PFSK-1 (cell line): Measurements from ENCODE around the gene PSAPL1.

ENCODE experiments used
- FOXP2 ChIP-seq: optimal IDR thresholded peaks from 2 replicates; pipeline ENCODE3; 2011; ENCODE audit warnings: borderline replicate concordance, control low read depth, inconsistent platforms; ENCODE audit not compliant: insufficient read depth; ENCODE audit errors: extremely low read length, extremely low read depth
- POLR2AphosphoS5 ChIP-seq: IDR thresholded peaks from 2 replicates; pipeline ENCODE4 v1.6.1; 2012; ENCODE audit warnings: low read depth, mild to moderate bottlenecking, control low read depth, low read length, moderate library complexity
- SIN3A ChIP-seq: IDR thresholded peaks from 2 replicates; pipeline ENCODE4 v1.6.1; 2012; ENCODE audit warnings: mild to moderate bottlenecking, low read length, moderate library complexity, borderline replicate concordance; ENCODE audit not compliant: insufficient read depth
- TAF1 ChIP-seq: IDR thresholded peaks from 2 replicates; pipeline ENCODE4 v1.6.1; 2012; ENCODE audit warnings: low read length, control low read depth, borderline replicate concordance; ENCODE audit not compliant: insufficient read depth
- TF ChIP-seq, protein P1 (sequence below), 2 experiments: IDR thresholded peaks; 2 replicates each; pipeline versions ENCODE4 v1.6.1 to v1.8.0; 2011 to 2012; ENCODE audit warnings: low read depth in 2 of 2, low read length in 2 of 2, control low read depth in 1 of 2, inconsistent platforms in 1 of 2, mild to moderate bottlenecking in 1 of 2, moderate library complexity in 1 of 2; ENCODE audit not compliant: insufficient read depth in 1 of 2

Gene PSAPL1

DNA sequence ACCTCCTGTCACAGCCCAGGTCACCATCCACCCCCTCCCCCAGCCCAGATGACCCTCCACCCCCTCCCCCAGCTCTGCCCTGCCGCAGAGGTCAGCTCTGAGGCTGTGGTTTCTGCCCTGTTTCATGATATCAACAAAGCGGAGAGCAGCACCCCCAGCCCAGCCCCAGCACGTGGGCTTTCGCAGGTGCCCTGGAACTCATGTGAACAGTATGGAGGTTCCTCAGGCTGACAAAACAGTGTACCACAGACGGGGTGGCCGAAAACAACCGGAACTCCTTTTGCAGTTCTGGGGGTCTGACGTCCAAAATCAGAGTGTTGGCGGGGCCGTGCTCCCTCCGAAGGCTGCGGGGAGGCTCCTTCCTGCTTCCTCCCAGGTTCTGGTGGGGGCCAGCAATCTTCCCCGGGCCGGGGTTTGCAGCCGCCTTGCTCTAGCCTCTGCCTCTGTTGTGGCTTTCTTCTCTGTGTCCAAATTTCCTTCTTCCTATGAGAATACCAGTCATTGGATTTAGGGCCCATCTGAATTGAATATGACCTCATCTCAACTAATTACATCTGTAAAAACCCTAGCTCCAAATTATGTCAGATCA lies 7.9 kb upstream of the PSAPL1 start:
- TF ChIP-seq POLR2AphosphoS5 (no peak), FOXP2 (no peak), SIN3A (no peak), TAF1 (no peak)
- TF ChIP-seq, protein P1, sequence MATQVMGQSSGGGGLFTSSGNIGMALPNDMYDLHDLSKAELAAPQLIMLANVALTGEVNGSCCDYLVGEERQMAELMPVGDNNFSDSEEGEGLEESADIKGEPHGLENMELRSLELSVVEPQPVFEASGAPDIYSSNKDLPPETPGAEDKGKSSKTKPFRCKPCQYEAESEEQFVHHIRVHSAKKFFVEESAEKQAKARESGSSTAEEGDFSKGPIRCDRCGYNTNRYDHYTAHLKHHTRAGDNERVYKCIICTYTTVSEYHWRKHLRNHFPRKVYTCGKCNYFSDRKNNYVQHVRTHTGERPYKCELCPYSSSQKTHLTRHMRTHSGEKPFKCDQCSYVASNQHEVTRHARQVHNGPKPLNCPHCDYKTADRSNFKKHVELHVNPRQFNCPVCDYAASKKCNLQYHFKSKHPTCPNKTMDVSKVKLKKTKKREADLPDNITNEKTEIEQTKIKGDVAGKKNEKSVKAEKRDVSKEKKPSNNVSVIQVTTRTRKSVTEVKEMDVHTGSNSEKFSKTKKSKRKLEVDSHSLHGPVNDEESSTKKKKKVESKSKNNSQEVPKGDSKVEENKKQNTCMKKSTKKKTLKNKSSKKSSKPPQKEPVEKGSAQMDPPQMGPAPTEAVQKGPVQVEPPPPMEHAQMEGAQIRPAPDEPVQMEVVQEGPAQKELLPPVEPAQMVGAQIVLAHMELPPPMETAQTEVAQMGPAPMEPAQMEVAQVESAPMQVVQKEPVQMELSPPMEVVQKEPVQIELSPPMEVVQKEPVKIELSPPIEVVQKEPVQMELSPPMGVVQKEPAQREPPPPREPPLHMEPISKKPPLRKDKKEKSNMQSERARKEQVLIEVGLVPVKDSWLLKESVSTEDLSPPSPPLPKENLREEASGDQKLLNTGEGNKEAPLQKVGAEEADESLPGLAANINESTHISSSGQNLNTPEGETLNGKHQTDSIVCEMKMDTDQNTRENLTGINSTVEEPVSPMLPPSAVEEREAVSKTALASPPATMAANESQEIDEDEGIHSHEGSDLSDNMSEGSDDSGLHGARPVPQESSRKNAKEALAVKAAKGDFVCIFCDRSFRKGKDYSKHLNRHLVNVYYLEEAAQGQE (IDR thresholded peaks at IDR 0.05; ENCODE audit: insufficient read depth in 1 of 2, low read depth in 2 of 2, low read length in 2 of 2): no peak

DNA sequence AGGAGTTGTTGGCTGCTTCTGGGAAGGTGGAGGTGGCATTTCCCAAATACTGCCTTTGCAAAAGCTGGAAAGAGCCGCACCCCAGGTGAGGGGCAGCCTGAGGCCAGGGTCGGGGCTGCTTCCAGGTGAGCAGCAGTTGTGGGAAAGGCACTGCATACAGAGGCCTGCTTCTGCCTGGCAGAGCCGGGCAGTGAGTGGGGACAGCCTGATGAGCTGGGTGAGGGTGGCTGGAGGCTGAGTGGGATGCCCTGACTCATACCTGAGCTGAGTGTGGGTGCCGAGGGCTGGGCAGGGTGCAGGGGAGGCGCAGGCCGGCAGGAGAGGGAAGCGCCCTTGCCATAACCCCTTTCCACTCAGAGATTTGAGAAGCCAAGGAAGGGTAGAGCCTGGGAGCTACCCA lies 6.5 kb upstream of the PSAPL1 start:
- TF ChIP-seq, protein P1 (IDR thresholded peaks at IDR 0.05; ENCODE audit: insufficient read depth in 1 of 2, low read depth in 2 of 2, low read length in 2 of 2): no peak
- TF ChIP-seq FOXP2 (no peak), SIN3A (no peak)

DNA sequence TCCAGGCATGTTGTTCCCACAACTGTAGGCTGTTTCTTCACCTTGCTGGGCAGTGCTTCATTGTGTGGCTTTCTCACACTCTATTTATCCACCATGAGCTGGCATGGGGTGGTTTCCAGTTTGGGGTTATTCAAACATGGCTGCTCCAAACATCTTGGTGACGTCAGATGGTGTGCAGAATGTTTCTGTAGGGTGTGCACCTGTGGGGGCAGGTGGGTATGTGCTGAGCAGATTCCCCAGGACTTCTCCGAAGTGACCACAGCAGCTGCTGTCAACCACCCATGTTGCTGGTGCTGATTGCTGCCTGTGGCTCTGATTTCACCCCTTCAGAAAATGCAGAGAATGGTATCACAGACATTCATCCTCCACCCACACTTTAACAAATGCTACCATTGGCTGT lies 5.0 kb upstream of the PSAPL1 start:
- TF ChIP-seq TAF1 (no peak), FOXP2 (no peak), SIN3A (no peak), POLR2AphosphoS5 (no peak)
- TF ChIP-seq, protein P1 (IDR thresholded peaks at IDR 0.05; ENCODE audit: insufficient read depth in 1 of 2, low read depth in 2 of 2, low read length in 2 of 2): no peak

DNA sequence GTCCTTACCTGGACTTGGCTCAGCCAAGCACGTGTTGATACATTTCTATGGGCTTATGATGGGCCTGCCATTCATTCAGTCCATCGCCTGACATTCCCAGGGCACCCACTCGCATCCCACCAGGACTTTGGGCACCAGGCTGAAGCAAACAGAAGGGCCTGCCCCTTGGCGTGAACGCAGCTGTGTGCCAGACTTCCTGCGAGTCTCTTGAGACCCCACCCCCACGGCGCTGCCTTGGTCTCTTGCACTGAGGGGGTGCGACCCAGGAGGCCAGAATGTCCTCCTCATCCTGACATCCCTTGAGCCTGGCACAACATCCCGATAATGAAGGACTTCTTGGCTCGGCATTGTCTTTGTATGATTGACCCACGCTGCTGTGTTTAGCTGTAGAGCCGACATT lies 1.5 kb upstream of the PSAPL1 start:
- TF ChIP-seq, protein P1 (IDR thresholded peaks at IDR 0.05; ENCODE audit: insufficient read depth in 1 of 2, low read depth in 2 of 2, low read length in 2 of 2): no peak
- TF ChIP-seq TAF1 (no peak), SIN3A (no peak), POLR2AphosphoS5 (no peak), FOXP2 (no peak)

DNA sequence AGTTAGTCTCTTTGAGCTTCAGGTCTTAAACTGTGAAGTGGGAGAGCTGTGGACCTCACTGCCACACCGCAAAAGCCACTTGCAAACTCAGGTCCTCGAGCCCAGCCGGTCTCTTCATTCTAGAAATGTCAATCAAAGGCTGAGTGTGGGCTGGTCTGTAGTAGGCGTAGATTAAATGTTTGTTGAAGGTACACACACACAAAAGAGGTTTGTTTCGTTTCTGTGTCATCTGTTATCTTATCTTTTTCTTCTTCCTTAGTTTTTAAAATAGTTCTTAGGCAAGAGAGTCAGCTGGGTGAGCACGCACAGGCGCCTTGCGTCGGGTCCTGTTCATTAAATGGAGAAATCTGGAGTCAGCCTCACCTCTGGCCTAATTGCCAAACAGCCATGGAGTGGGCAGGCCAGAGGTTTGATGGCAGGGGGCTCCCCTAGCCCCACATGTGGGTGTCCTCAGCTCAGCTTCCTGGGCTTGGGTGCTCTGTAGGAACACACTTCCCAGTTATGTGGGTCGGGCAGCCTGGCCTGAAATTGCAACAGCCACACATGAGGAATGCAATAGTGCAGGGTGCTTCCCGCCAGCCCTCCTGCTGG lies 836 bp upstream of the PSAPL1 start:
- TF ChIP-seq, protein P1 (IDR thresholded peaks at IDR 0.05; ENCODE audit: insufficient read depth in 1 of 2, low read depth in 2 of 2, low read length in 2 of 2): no peak
- TF ChIP-seq FOXP2 (no peak), POLR2AphosphoS5 (no peak), TAF1 (no peak), SIN3A (no peak)
